BLaER1 (cell line): ENCODE data around the gene NAPG.
A peak's percentile ranks its signal among the peaks of the same experiment; 100 is the strongest.
"Not testable (repeated sequence)": the region's sequence is repeated elsewhere in the genome, so short reads cannot be mapped to it uniquely, and the experiment has no call there.

Experiments
- H3K27ac ChIP-seq: shearing (Covaris generic); formaldehyde crosslinking; 2 replicates; pipeline ENCODE4 v1.8.1; 2022
- H3K27me3 ChIP-seq: shearing (Covaris generic); formaldehyde crosslinking; 2 replicates; pipeline ENCODE4 v1.8.1; 2022
- H3K36me3 ChIP-seq: shearing (Covaris generic); formaldehyde crosslinking; 2 replicates; pipeline ENCODE4 v1.8.1; 2022
- H3K4me1 ChIP-seq: shearing (Covaris generic); formaldehyde crosslinking; 2 replicates; pipeline ENCODE4 v1.8.1; 2022
- H3K4me2 ChIP-seq: shearing (Covaris generic); formaldehyde crosslinking; 2 replicates; pipeline ENCODE4 v1.8.1; 2022
- H3K4me3 ChIP-seq: shearing (Covaris generic); formaldehyde crosslinking; 2 replicates; pipeline ENCODE4 v1.8.1; 2022
- H3K9ac ChIP-seq: shearing (Covaris generic); formaldehyde crosslinking; 2 replicates; pipeline ENCODE4 v1.8.1; 2022
- H3K9me3 ChIP-seq: shearing (Covaris generic); formaldehyde crosslinking; 2 replicates; pipeline ENCODE4 v1.8.1; 2022
- H4K20me1 ChIP-seq: shearing (Covaris generic); formaldehyde crosslinking; 2 replicates; pipeline ENCODE4 v1.8.1; 2022
- Cebpa-rat ChIP-seq: shearing (Covaris generic); IDR thresholded peaks from 2 replicates; pipeline ENCODE4 v1.8.1; 2022

The NAPG gene

GRCh38 chr18:10537765-10538164 is 11.9 kb downstream of the NAPG start:
- Histone ChIP-seq H3K4me3 (no peak overlapping the region), H3K4me2 (no peak overlapping the region), H3K4me1 (no peaks in the 10 kb centered on the region), H3K27ac (no peak overlapping the region), H3K36me3 (peaks cover 57% of the 10 kb centered on the region), H3K9me3 (no peaks in the 10 kb centered on the region), H4K20me1 (0 out of 2 replicates have a peak, but pooled peaks cover 13% of the 10 kb centered on the region), H3K27me3 (no peaks in the 10 kb centered on the region), H3K9ac (no peak overlapping the region)
- TF ChIP-seq Cebpa-rat: no peak

DNA sequence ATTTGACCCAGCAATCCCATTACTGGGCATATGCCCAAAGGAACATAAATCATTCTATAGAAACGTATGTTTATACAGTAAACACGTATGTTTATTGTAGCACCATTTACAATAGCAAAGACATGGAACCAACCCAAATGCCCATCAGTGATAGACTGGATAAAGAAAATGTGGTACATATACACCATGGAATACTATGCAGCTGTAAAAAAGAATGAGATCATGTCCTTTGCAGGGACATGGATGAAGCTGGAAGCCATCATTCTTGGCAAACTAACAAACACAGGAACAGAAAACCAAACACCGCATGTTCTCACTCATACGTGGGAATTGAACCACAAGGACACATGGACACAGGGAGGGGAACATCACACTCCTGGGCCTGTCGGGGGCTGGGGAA is 13.3 kb downstream of the NAPG start:
- not testable (repeated sequence) for H3K27ac ChIP-seq, H3K4me2 ChIP-seq, H3K9ac ChIP-seq, H3K4me3 ChIP-seq, H3K4me1 ChIP-seq, H3K9me3 ChIP-seq, H3K27me3 ChIP-seq
- H4K20me1 ChIP-seq: 0 out of 2 replicates have a peak, but pooled peaks cover 17% of the 10 kb centered on the region
- peaks cover 60% of the 10 kb centered on the region for H3K36me3 ChIP-seq

- no peak overlapping the region for H3K27ac ChIP-seq
- H3K27me3 ChIP-seq: no peaks in the 10 kb centered on the region
- no peak for TF ChIP-seq Cebpa-rat
- no peaks in the 10 kb centered on the region for H3K9me3 ChIP-seq
- H3K4me1 ChIP-seq: peaks cover 7% of the 10 kb centered on the region
- H3K36me3 ChIP-seq: peaks cover 82% of the 10 kb centered on the region
- 0 out of 2 replicates have a peak, but pooled peaks cover 7% of the 10 kb centered on the region for H4K20me1 ChIP-seq
- no peak overlapping the region for H3K4me3 ChIP-seq
- H3K4me2 ChIP-seq: no peak overlapping the region
- H3K9ac ChIP-seq: no peak overlapping the region
These were observed 17.4 kb downstream of the NAPG start for GRCh38 chr18:10543277-10543676.

GRCh38 chr18:10544093-10544748 is 18.4 kb downstream of the NAPG start:
- Histone ChIP-seq H3K27ac (no peak overlapping the region), H3K9me3 (no peaks in the 10 kb centered on the region), H3K4me3 (no peak overlapping the region), H3K4me1 (peaks cover 7% of the 10 kb centered on the region), H3K4me2 (no peak overlapping the region), H4K20me1 (0 out of 2 replicates have a peak, but pooled peaks cover 7% of the 10 kb centered on the region), H3K36me3 (peaks cover 82% of the 10 kb centered on the region), H3K27me3 (no peaks in the 10 kb centered on the region), H3K9ac (no peak overlapping the region)
- TF ChIP-seq Cebpa-rat: no peak

DNA sequence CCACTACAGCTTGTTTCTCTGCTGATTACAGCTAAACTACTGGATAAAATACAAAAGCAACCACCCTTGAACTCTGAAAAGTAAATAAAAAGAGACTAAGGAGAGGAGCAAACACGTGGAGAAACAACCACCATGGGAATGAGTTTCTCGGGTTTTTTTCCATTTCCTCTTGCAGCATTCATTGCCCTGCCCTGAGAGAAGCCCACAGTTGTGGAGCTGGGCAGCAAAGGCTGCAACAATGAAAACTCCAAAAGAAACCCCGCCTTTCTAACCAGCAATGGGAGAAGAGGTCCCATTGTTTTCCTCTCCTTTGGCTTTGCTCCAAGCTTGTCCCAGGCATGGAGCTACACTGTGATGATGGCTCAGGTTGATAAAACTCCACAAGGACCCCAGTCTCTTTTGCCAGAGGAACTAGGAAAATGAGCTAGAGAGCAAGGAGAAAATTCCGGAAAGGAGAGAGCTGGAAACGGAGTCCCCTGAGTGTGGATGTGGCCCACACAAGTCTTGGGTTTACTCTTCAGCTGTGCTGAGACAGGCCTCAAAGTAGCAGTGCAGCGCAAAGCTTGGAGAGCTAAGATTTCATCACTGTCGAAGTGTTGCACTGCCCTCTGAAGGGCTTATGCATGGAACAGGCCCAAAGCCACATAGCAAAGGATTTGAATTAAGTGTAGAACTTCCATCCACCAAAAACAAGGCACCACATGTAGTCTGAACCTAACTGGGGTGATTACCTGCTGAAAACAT is 20.9 kb downstream of the NAPG start:
- Histone ChIP-seq H3K9me3 (no peaks in the 10 kb centered on the region), H3K27ac (no peak overlapping the region), H3K27me3 (no peaks in the 10 kb centered on the region), H3K4me1 (peaks cover 7% of the 10 kb centered on the region), H3K9ac (no peak overlapping the region), H3K4me3 (no peak overlapping the region), H4K20me1 (0 out of 2 replicates have a peak, but pooled peaks cover 7% of the 10 kb centered on the region), H3K4me2 (no peak overlapping the region), H3K36me3 (peaks cover 84% of the 10 kb centered on the region)
- no peak for TF ChIP-seq Cebpa-rat

DNA sequence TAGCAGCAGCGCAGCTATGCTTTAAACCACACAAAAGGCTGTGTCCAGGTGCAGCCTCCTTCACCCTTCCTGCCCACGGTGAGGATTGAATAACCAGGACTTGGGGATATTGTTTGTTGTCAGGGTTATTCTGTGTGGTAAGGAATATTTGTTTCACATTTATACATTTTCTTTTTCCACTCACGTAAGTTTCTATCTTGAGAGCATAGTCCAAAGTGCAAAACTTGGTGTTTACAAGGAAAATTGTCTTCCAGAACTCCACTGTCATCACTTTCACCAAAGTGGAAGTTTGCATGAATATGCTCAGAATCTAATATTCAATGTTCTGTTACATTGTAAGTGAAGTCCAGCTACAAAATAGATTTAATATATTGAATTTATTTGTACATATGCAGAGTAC is 26.4 kb downstream of the NAPG start:
- no peak overlapping the region for H3K4me3 ChIP-seq
- no peak for TF ChIP-seq Cebpa-rat
- H3K4me1 ChIP-seq: no peaks in the 10 kb centered on the region
- H3K27me3 ChIP-seq: no peaks in the 10 kb centered on the region
- H3K4me2 ChIP-seq: no peak overlapping the region
- peaks cover 86% of the 10 kb centered on the region for H3K36me3 ChIP-seq
- H3K9me3 ChIP-seq: 0 out of 2 replicates have a peak, but pooled peaks cover 3% of the 10 kb centered on the region
- no peak overlapping the region for H3K27ac ChIP-seq
- H3K9ac ChIP-seq: no peak overlapping the region
- no peaks in the 10 kb centered on the region for H4K20me1 ChIP-seq

- not testable (repeated sequence) for H3K4me2 ChIP-seq, H3K9ac ChIP-seq, H3K27me3 ChIP-seq, H3K27ac ChIP-seq, H3K4me3 ChIP-seq, H3K9me3 ChIP-seq, H4K20me1 ChIP-seq
- Histone ChIP-seq H3K36me3 (peaks cover 62% of the 10 kb centered on the region), H3K4me1 (peaks cover 21% of the 10 kb centered on the region)
These were observed 30.4 kb downstream of the NAPG start for GRCh38 chr18:10556251-10556650.

- no peak overlapping the region for H3K4me3 ChIP-seq
- H3K9me3 ChIP-seq: 0 out of 2 replicates have a peak, but pooled peaks cover 3% of the 10 kb centered on the region
- H3K4me1 ChIP-seq: peaks cover 21% of the 10 kb centered on the region
- no peak overlapping the region for H3K27ac ChIP-seq
- H4K20me1 ChIP-seq: no peaks in the 10 kb centered on the region
- no peak overlapping the region for H3K4me2 ChIP-seq
- H3K9ac ChIP-seq: no peak overlapping the region
- H3K27me3 ChIP-seq: no peaks in the 10 kb centered on the region
- TF ChIP-seq Cebpa-rat: no peak
- peaks cover 54% of the 10 kb centered on the region for H3K36me3 ChIP-seq
These were observed 31.4 kb downstream of the NAPG start for GRCh38 chr18:10557085-10557677.

DNA sequence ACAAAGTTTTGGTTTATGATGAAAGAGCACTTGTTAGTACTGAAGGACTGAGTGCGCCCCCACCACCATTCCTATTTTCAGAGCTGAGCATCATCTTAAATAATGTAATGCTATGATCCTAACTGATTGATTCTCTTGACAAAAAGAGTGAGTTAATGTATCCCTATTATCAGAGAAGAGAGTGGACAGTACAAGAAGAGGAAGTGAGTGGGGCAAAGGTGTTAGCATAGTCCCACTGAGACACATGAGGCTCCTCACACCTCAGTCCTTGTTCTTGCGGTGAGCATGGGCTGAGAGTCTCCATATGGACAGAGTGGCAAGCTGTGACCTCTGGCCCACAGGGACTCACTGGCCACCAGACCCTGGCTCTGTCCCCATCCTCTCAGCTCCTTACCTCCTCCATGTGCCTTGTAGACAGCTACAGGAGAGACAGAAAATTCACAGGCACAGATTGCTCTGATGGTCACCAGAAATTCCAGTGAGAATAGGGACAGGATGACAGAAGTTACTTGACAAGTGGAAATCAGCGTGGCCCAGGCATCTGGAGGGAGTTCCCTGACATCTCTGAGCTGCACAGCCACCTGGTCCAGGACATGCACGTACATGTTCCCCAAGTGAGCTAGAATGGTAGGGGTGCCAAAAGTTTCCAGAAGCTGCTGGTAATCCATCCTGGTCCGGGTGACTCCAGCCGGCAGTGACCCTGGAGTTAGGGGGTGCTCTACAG is 32.6 kb downstream of the NAPG start:
- H4K20me1 ChIP-seq: no peaks in the 10 kb centered on the region
- H3K4me2 ChIP-seq: peak overlapping the region; percentile 94

GRCh38 chr18:10558967-10559298 is 33.1 kb downstream of the NAPG start:
- peaks cover 21% of the 10 kb centered on the region for H3K4me1 ChIP-seq
- H3K27me3 ChIP-seq: no peaks in the 10 kb centered on the region
- H3K9me3 ChIP-seq: 0 out of 2 replicates have a peak, but pooled peaks cover 3% of the 10 kb centered on the region
- H3K9ac ChIP-seq: no peak overlapping the region
- no peak overlapping the region for H3K4me3 ChIP-seq
- peak overlapping the region; percentile 94 for H3K4me2 ChIP-seq
- peaks cover 42% of the 10 kb centered on the region for H3K36me3 ChIP-seq
- no peak overlapping the region for H3K27ac ChIP-seq
- TF ChIP-seq Cebpa-rat: no peak
- no peaks in the 10 kb centered on the region for H4K20me1 ChIP-seq

More for the DNA sequence above, 32.6 kb downstream of the NAPG start:
- H3K4me3 ChIP-seq: no peak overlapping the region
- H3K9ac ChIP-seq: no peak overlapping the region
- peaks cover 44% of the 10 kb centered on the region for H3K36me3 ChIP-seq
- H3K4me1 ChIP-seq: peaks cover 21% of the 10 kb centered on the region
- no peak overlapping the region for H3K27ac ChIP-seq
- H3K9me3 ChIP-seq: 0 out of 2 replicates have a peak, but pooled peaks cover 3% of the 10 kb centered on the region
- H3K27me3 ChIP-seq: no peaks in the 10 kb centered on the region
- no peak for TF ChIP-seq Cebpa-rat
